GM19025 (cell line): ENCODE measurements around the gene HERC2.
"Not testable (repeated sequence)": the region's sequence is repeated elsewhere in the genome, so short reads cannot be mapped to it uniquely, and the experiment has no call there.

Experiments used
- ATAC-seq: cut with Tn5 transposase; IDR thresholded peaks from one replicate; pipeline ENCODE4 v1.9.1; 2021; ENCODE audit warnings: mild to moderate bottlenecking, low read depth, moderate library complexity; ENCODE audit not compliant: unreplicated experiment

The HERC2 gene

GRCh38 chr15:28286659-28287058 is 35.3 kb downstream of the HERC2 start:
- ATAC-seq, result not testable (repeated sequence)

- no peak for ATAC-seq
Measured at GRCh38 chr15:28286031-28286430, 35.9 kb downstream of the HERC2 start.

- ATAC-seq, result no peak
Measured at GRCh38 chr15:28281876-28282275, 40.1 kb downstream of the HERC2 start.

- ATAC-seq, result no peak
Measured at GRCh38 chr15:28274635-28275034, 47.3 kb downstream of the HERC2 start.

GRCh38 chr15:28273873-28274610 is 47.9 kb downstream of the HERC2 start:
- no peak for ATAC-seq

GRCh38 chr15:28273468-28273867 is 48.5 kb downstream of the HERC2 start:
- ATAC-seq, result no peak

- no peak for ATAC-seq
Measured at GRCh38 chr15:28272587-28272986, 49.4 kb downstream of the HERC2 start.

- ATAC-seq, result no peak
Measured at GRCh38 chr15:28271697-28272260, 50.2 kb downstream of the HERC2 start.

- ATAC-seq, result no peak
Measured at GRCh38 chr15:28269097-28269496, 52.9 kb downstream of the HERC2 start.

GRCh38 chr15:28267727-28268126 is 54.3 kb downstream of the HERC2 start:
- no peak for ATAC-seq

GRCh38 chr15:28265334-28266019 is 56.5 kb downstream of the HERC2 start:
- ATAC-seq, result no peak

GRCh38 chr15:28264166-28264565 is 57.8 kb downstream of the HERC2 start:
- ATAC-seq, result no peak

- no peak for ATAC-seq
Measured at GRCh38 chr15:28262438-28262837, 59.5 kb downstream of the HERC2 start.

- ATAC-seq, result no peak
Measured at GRCh38 chr15:28260722-28261121, 61.3 kb downstream of the HERC2 start.

GRCh38 chr15:28260317-28260716 is 61.7 kb downstream of the HERC2 start:
- no peak for ATAC-seq

GRCh38 chr15:28255965-28256364 is 66.0 kb downstream of the HERC2 start:
- ATAC-seq, result no peak

GRCh38 chr15:28252831-28253230 is 69.1 kb downstream of the HERC2 start:
- ATAC-seq, result peak; percentile 82

GRCh38 chr15:28246605-28247004 is 75.4 kb downstream of the HERC2 start:
- ATAC-seq, result no peak

GRCh38 chr15:28243901-28244300 is 78.1 kb downstream of the HERC2 start:
- no peak for ATAC-seq

- ATAC-seq, result no peak
Measured at GRCh38 chr15:28243399-28243798, 78.6 kb downstream of the HERC2 start.

- ATAC-seq, result not testable (repeated sequence)
Measured at GRCh38 chr15:28238296-28238695, 83.7 kb downstream of the HERC2 start.

- not testable (repeated sequence) for ATAC-seq
Measured at GRCh38 chr15:28231743-28232142, 90.2 kb downstream of the HERC2 start.
